GM12878 (cell line): ENCODE measurements around the gene INPP4B. TPM values are rescaled to one million over a fixed set of nuclear protein-coding genes. Genes with fewer than 3 reads are reported as not detected.

Experiments used
- ATAC-seq: fragments of 200-7000 bp; cut with Tn5 transposase; 3 replicates; pipeline ENCODE4 v1.9.1; 2020; ENCODE audit warnings: mild to moderate bottlenecking, moderate library complexity
- BruUV-seq: library from RNA; stranded (reverse); fragments of 400-500 nt; replicated peaks from 2 replicates; lab custom pipeline; 2021; lab: Mats Ljungman, UMichigan
- CTCF ChIA-PET: fragments of 300-600 bp; sonication (Branson Sonifier 250); formaldehyde crosslinking; extraction: SDS; loops from one replicate; lab custom pipeline; 2021; ENCODE audit warnings: inconsistent platforms; lab: Yijun Ruan, JAX
- POLR2A ChIA-PET: fragments of 350-600 bp; formaldehyde crosslinking; extraction: SDS; loops from one replicate; lab custom pipeline; 2021; ENCODE audit warnings: inconsistent platforms; lab: Charles Lee
- RAD21 ChIA-PET: fragments of 300-600 bp; sonication (Branson Sonifier 250); formaldehyde crosslinking; loops from one replicate; lab custom pipeline; 2023; ENCODE audit warnings: antibody characterized with exemption; ENCODE audit not compliant: unreplicated experiment; lab: Charles Lee
- SMC1A ChIA-PET: fragments of 300-600 bp; sonication (Branson Sonifier 250); formaldehyde crosslinking; loops from one replicate; lab custom pipeline; 2023; ENCODE audit not compliant: unreplicated experiment, uncharacterized antibody; lab: Charles Lee
- DNase-seq: peaks from one replicate; pipeline ENCODE4 v3.0.0-alpha.2; 2011; ENCODE audit warnings: low read depth, low spot score
- FAIRE-seq: peaks from 3 replicates; lab custom pipeline; 2011; peaks lifted over from hg19 to GRCh38; lab: Jason Lieb, UNC
- H2AFZ ChIP-seq: 2 replicates; pipeline ENCODE4 v1.6.0; 2011; ENCODE audit warnings: low read depth, low read length, control low read depth; ENCODE audit not compliant: control insufficient read depth
- H3K27ac ChIP-seq: 2 replicates; pipeline ENCODE4 v1.5.1; 2011; ENCODE audit warnings: control low read depth; ENCODE audit not compliant: control insufficient read depth, insufficient read depth
- H3K27me3 ChIP-seq, 2 experiments: replicated peaks in 1 of 2; 2 replicates each; pipeline versions ENCODE4 v1.6.0 to v1.6.1; 2011; ENCODE audit warnings: low read length in 1 of 2; ENCODE audit not compliant: control insufficient read depth in 2 of 2, insufficient read depth in 2 of 2
- H3K36me3 ChIP-seq, 2 experiments: 2 replicates each; pipeline ENCODE4 v1.5.1; 2011; ENCODE audit warnings: low read length in 1 of 2; ENCODE audit not compliant: control insufficient read depth in 2 of 2, insufficient read depth in 2 of 2
- H3K4me1 ChIP-seq: 2 replicates; pipeline ENCODE4 v1.6.1; 2011; ENCODE audit warnings: mild to moderate bottlenecking, low read length, moderate library complexity, mixed read lengths; ENCODE audit not compliant: control insufficient read depth, insufficient read depth
- H3K4me2 ChIP-seq: 2 replicates; pipeline ENCODE4 v1.6.0; 2011; ENCODE audit warnings: control low read depth; ENCODE audit not compliant: control insufficient read depth, insufficient read depth
- H3K4me3 ChIP-seq: fragments of 200-600 bp; sonication (generic); 2 replicates; pipeline ENCODE4 v1.5.1; 2016
- H3K79me2 ChIP-seq: 2 replicates; pipeline ENCODE4 v1.6.0; 2011; ENCODE audit warnings: low read length; ENCODE audit not compliant: control insufficient read depth, insufficient read depth
- H3K9ac ChIP-seq: 2 replicates; pipeline ENCODE4 v1.8.0; 2011; ENCODE audit warnings: low read length, control low read depth, mixed read lengths; ENCODE audit not compliant: control insufficient read depth, insufficient read depth
- H3K9me3 ChIP-seq: replicated peaks from 3 replicates; pipeline ENCODE4 v1.5.1; 2011; ENCODE audit warnings: mild to moderate bottlenecking, low read length; ENCODE audit not compliant: control insufficient read depth, insufficient read depth
- H4K20me1 ChIP-seq: 2 replicates; pipeline ENCODE4 v1.6.0; 2011; ENCODE audit not compliant: control insufficient read depth, insufficient read depth
- ATF7 ChIP-seq: fragments of 450-650 bp; IDR thresholded peaks from 2 replicates; pipeline ENCODE4 v1.6.1; 2016; ENCODE audit warnings: low read depth, mild to moderate bottlenecking
- CBX3 ChIP-seq: fragments of 200-600 bp; sonication (generic); IDR thresholded peaks from 2 replicates; pipeline ENCODE4 v1.6.1; 2016; ENCODE audit warnings: low read depth, borderline replicate concordance
- HDAC6 ChIP-seq: fragments of 200-600 bp; sonication (generic); IDR thresholded peaks from one replicate; pipeline ENCODE4 v1.8.0; 2017; ENCODE audit warnings: antibody characterized with exemption; ENCODE audit not compliant: unreplicated experiment
- HDGF ChIP-seq: fragments of 450-650 bp; IDR thresholded peaks from 2 replicates; pipeline ENCODE4 v1.6.1; 2016; ENCODE audit warnings: antibody characterized with exemption
- MEF2A ChIP-seq: IDR thresholded peaks from 2 replicates; pipeline ENCODE4 v1.6.1; 2011; ENCODE audit warnings: low read depth, mild to moderate bottlenecking, low read length, moderate library complexity; ENCODE audit not compliant: insufficient read depth
- MTA3 ChIP-seq: IDR thresholded peaks from 2 replicates; pipeline ENCODE4 v1.6.1; 2012; ENCODE audit warnings: low read length, inconsistent platforms, borderline replicate concordance
- NR2C2 ChIP-seq: IDR thresholded peaks from 2 replicates; pipeline ENCODE4 v1.6.1; 2011; ENCODE audit warnings: borderline replicate concordance, low read depth; ENCODE audit not compliant: control insufficient read depth, insufficient read length
- RFX5 ChIP-seq: IDR thresholded peaks from 2 replicates; pipeline ENCODE4 v1.6.1; 2011; ENCODE audit warnings: low read depth, low read length, improper control_type of control experiment
- ZNF274 ChIP-seq: IDR thresholded peaks from one replicate; pipeline ENCODE4 v1.8.0; 2011; ENCODE audit not compliant: insufficient read length, insufficient read depth
- WGBS: methylation state at CpG from one replicate; pipeline ENCODE4 v1.1.6; 2016; ENCODE audit warnings: low lambda C conversion rate; ENCODE audit not compliant: insufficient replicate concordance, insufficient coverage; ENCODE audit errors: missing lambda C conversion rate; 5-methylcytosine and 5-hydroxymethylcytosine counted together
- in situ Hi-C: fragments of 300-500 bp; cut with MboI; formaldehyde crosslinking; loops from 9 replicates; pipeline ENCODE4 v1.14.3; 2018; ENCODE audit warnings: mixed read lengths
- intact Hi-C: fragments of 100-400 bp; cut with micrococcal nuclease; formaldehyde crosslinking; loops from one replicate; pipeline ENCODE4 v1.14.2; 2022; ENCODE audit not compliant: unreplicated experiment
- polyA plus RNA-seq, 11 experiments: library from polyadenylated mRNA; depleted of rRNA in 4 of 11; unstranded in 6 of 11; stranded (reverse) in 5 of 11; fragments of >200 nt; fragmentation: Nextera tagmentation in 4 of 11; fragmentation: Illumina TruSeq in 1 of 11; extraction: Ambion mirVana in 4 of 11; extraction: Trizol in 1 of 11; gene quantifications; 1 replicate in 1 of 11; 2 replicates in 10 of 11; pipeline versions ENCODE4 v1.2.1 to v1.2.3, GENCODE V29; 2011 to 2016; ENCODE audit warnings: inconsistent platforms in 2 of 11, missing spikeins in 2 of 11, low read depth in 1 of 11
- total RNA-seq, 4 experiments: library from RNA; depleted of rRNA in 3 of 4; stranded (reverse); fragments of >200 nt in 3 of 4; fragmentation: Illumina TruSeq in 1 of 4; extraction: Trizol in 1 of 4; gene quantifications; 2 replicates each; pipeline versions ENCODE4 v1.2.1 to v1.2.3, GENCODE V29; 2013 to 2021
- TF ChIP-seq, protein P1 (sequence below): fragments of 450-650 bp; formaldehyde crosslinking; IDR thresholded peaks from 2 replicates; pipeline ENCODE4 v1.4.0; 2022; ENCODE audit warnings: mild to moderate bottlenecking, moderate library complexity
- TF ChIP-seq, protein P2 (sequence below): fragments of 450-650 bp; IDR thresholded peaks from 2 replicates; pipeline ENCODE4 v1.6.1; 2017; ENCODE audit warnings: antibody characterized with exemption, mild to moderate bottlenecking, moderate library complexity
- TF ChIP-seq, protein P3 (sequence below): fragments of 450-650 bp; IDR thresholded peaks from 2 replicates; pipeline ENCODE4 v1.6.1; 2017; ENCODE audit warnings: mild to moderate bottlenecking, low read depth, inconsistent platforms; ENCODE audit not compliant: poor library complexity, severe bottlenecking

INPP4B gene
- total and polyA plus RNA-seq, 10 of the 15 experiments (the other 5 are each of a cell fraction or from before 2014, with no cell fraction given): 0.53 to 11.2 (median 0.95) TPM

DNA sequence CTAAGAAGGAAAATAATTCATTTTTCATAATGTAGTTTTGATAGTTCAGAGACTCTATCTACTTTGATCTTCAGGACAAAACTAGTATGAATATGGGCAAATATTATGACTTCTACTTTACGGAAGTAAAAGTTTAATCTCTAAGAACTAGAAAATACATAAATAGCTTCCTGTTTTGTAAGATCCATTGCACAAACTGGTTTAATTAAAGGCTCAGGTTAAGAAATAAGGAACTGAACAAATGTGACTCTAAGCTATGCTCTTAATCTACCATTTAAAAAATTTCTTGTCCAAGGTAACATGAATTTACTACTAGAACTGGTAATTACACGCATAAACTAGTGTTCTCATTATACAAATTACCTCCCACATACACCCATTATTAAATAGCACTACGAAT lies 360.6 kb downstream of the INPP4B start:
- BruUV-seq: no TSS peak
- CTCF ChIA-PET: interaction anchor here (0.9 to 1.1 kb wide), 2 partner anchors 11 to 132 kb away, joined by 3 to 4 read pairs; no protein-coding TSS in a partner anchor
- no peaks in the 10 kb centered on the region for H4K20me1 ChIP-seq
- H3K4me1 ChIP-seq: no peaks in the 10 kb centered on the region
- 22% methylated on average over 3 of the region's 3 CpGs for WGBS
- no peaks in the 10 kb centered on the region for H3K79me2 ChIP-seq
- TF ChIP-seq MTA3 (no peak), ZNF274 (no peak), CBX3 (no peak), RFX5 (no peak), HDAC6 (no peak), NR2C2 (no peak), HDGF (no peak), ATF7 (no peak), MEF2A (no peak)
- TF ChIP-seq, protein P1, sequence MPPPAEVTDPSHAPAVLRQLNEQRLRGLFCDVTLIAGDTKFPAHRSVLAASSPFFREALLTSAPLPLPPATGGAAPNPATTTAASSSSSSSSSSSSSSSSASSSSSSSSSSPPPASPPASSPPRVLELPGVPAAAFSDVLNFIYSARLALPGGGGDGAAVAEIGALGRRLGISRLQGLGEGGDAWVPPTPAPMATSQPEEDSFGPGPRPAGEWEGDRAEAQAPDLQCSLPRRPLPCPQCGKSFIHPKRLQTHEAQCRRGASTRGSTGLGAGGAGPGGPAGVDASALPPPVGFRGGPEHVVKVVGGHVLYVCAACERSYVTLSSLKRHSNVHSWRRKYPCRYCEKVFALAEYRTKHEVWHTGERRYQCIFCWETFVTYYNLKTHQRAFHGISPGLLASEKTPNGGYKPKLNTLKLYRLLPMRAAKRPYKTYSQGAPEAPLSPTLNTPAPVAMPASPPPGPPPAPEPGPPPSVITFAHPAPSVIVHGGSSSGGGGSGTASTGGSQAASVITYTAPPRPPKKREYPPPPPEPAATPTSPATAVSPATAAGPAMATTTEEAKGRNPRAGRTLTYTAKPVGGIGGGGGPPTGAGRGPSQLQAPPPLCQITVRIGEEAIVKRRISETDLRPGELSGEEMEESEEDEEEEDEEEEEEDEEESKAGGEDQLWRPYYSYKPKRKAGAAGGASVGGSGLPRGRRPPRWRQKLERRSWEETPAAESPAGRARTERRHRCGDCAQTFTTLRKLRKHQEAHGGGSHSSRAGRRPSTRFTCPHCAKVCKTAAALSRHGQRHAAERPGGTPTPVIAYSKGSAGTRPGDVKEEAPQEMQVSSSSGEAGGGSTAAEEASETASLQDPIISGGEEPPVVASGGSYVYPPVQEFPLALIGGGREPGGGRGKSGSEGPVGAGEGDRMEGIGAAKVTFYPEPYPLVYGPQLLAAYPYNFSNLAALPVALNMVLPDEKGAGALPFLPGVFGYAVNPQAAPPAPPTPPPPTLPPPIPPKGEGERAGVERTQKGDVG (CRISPR knock-in tag): no peak
- TF ChIP-seq, protein P2, sequence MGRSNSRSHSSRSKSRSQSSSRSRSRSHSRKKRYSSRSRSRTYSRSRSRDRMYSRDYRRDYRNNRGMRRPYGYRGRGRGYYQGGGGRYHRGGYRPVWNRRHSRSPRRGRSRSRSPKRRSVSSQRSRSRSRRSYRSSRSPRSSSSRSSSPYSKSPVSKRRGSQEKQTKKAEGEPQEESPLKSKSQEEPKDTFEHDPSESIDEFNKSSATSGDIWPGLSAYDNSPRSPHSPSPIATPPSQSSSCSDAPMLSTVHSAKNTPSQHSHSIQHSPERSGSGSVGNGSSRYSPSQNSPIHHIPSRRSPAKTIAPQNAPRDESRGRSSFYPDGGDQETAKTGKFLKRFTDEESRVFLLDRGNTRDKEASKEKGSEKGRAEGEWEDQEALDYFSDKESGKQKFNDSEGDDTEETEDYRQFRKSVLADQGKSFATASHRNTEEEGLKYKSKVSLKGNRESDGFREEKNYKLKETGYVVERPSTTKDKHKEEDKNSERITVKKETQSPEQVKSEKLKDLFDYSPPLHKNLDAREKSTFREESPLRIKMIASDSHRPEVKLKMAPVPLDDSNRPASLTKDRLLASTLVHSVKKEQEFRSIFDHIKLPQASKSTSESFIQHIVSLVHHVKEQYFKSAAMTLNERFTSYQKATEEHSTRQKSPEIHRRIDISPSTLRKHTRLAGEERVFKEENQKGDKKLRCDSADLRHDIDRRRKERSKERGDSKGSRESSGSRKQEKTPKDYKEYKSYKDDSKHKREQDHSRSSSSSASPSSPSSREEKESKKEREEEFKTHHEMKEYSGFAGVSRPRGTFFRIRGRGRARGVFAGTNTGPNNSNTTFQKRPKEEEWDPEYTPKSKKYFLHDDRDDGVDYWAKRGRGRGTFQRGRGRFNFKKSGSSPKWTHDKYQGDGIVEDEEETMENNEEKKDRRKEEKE: no peak
- TF ChIP-seq, protein P3, sequence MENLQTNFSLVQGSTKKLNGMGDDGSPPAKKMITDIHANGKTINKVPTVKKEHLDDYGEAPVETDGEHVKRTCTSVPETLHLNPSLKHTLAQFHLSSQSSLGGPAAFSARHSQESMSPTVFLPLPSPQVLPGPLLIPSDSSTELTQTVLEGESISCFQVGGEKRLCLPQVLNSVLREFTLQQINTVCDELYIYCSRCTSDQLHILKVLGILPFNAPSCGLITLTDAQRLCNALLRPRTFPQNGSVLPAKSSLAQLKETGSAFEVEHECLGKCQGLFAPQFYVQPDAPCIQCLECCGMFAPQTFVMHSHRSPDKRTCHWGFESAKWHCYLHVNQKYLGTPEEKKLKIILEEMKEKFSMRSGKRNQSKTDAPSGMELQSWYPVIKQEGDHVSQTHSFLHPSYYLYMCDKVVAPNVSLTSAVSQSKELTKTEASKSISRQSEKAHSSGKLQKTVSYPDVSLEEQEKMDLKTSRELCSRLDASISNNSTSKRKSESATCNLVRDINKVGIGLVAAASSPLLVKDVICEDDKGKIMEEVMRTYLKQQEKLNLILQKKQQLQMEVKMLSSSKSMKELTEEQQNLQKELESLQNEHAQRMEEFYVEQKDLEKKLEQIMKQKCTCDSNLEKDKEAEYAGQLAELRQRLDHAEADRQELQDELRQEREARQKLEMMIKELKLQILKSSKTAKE: no peak
- H3K4me3 ChIP-seq: no peak overlapping the region
- FAIRE-seq (no peak), ATAC-seq (no peak), DNase-seq (no peak)
- H3K9me3 ChIP-seq: no peaks in the 10 kb centered on the region
- no peak overlapping the region for H2AFZ ChIP-seq
- intact Hi-C loops (no loop called here), in situ Hi-C loops (no loop called here)
- H3K4me2 ChIP-seq: no peak overlapping the region
- SMC1A ChIA-PET: interaction anchor here (0.7 to 3.9 kb wide), 11 partner anchors 11 to 78 kb away, joined by 3 to 14 read pairs (median 4); no protein-coding TSS in a partner anchor
- no peak overlapping the region for H3K9ac ChIP-seq
- no peak overlapping the region for H3K27ac ChIP-seq
- no peaks in the 10 kb centered on the region for H3K36me3 ChIP-seq
- RAD21 ChIA-PET: no interaction called here
- POLR2A ChIA-PET: no interaction called here
- H3K27me3 ChIP-seq: no peaks in the 10 kb centered on the region
